Activated CD4-positive, alpha-beta T cell treated with anti-CD3 and anti-CD28 coated beads, Interleukin-2, amount 50 U/mL, for 4 hours (primary cell): ENCODE measurements around the gene PRKD1.

Experiments
- DNase-seq, 2 experiments: peaks; one replicate each; pipeline ENCODE4 v3.0.0-alpha.2; 2020

PRKD1 gene

GRCh38 chr14:29580763-29581162 is 346.9 kb downstream of the PRKD1 start:
- DNase-seq = no peak

GRCh38 chr14:29579838-29580237 is 347.8 kb downstream of the PRKD1 start:
- DNase-seq = no peak

GRCh38 chr14:29576927-29577326 is 350.7 kb downstream of the PRKD1 start:
- DNase-seq = no peak

- DNase-seq = no peak
Measured at GRCh38 chr14:29569194-29569593, 358.5 kb downstream of the PRKD1 start.

- DNase-seq = no peak
Measured at GRCh38 chr14:29566194-29566593, 361.5 kb downstream of the PRKD1 start.

- no peak for DNase-seq
Measured at GRCh38 chr14:29558516-29558915, 369.1 kb downstream of the PRKD1 start.

GRCh38 chr14:29554335-29554734 is 373.3 kb downstream of the PRKD1 start:
- DNase-seq = no peak

GRCh38 chr14:29553427-29553826 is 374.2 kb downstream of the PRKD1 start:
- DNase-seq = no peak

- DNase-seq = no peak
Measured at GRCh38 chr14:29548948-29549370, 378.7 kb downstream of the PRKD1 start.

GRCh38 chr14:29545714-29546113 is 381.9 kb downstream of the PRKD1 start:
- no peak for DNase-seq

GRCh38 chr14:29536886-29537511 is 390.6 kb downstream of the PRKD1 start:
- no peak for DNase-seq

- DNase-seq = no peak
Measured at GRCh38 chr14:29529418-29529817, 398.2 kb downstream of the PRKD1 start.

- DNase-seq = no peak
Measured at GRCh38 chr14:29528889-29529288, 398.8 kb downstream of the PRKD1 start.

GRCh38 chr14:29527286-29527685 is 400.4 kb downstream of the PRKD1 start:
- DNase-seq = no peak
